Type B pancreatic cell (in vitro differentiated cells): Measurements from ENCODE around the gene HTR3E. TPM values are rescaled to one million over a fixed set of nuclear protein-coding genes. Genes with fewer than 3 reads are reported as not detected.
A peak's percentile ranks its signal among the peaks of the same experiment; 100 is the strongest.

Experiments
- DNase-seq: peaks from one replicate; pipeline ENCODE4 v3.0.0; 2021; ENCODE audit warnings: mixed read lengths; ENCODE audit not compliant: unreplicated experiment; ENCODE audit errors: extremely low spot score
- H3K27ac Mint-ChIP-seq: 2 replicates; pipeline ENCODE4 v1.8.0; 2021; ENCODE audit warnings: mild to moderate bottlenecking, mixed read lengths
- H3K27me3 Mint-ChIP-seq: 2 replicates; pipeline ENCODE4 v1.8.0; 2021; ENCODE audit warnings: mixed read lengths
- H3K36me3 Mint-ChIP-seq: 2 replicates; pipeline ENCODE4 v1.8.0; 2021; ENCODE audit warnings: mixed read lengths
- H3K4me1 Mint-ChIP-seq: one replicate; pipeline ENCODE4 v1.8.0; 2021; ENCODE audit warnings: mixed read lengths; ENCODE audit not compliant: unreplicated experiment
- H3K4me3 Mint-ChIP-seq: 2 replicates; pipeline ENCODE4 v1.8.0; 2021; ENCODE audit warnings: mild to moderate bottlenecking, mixed read lengths
- H3K9me3 Mint-ChIP-seq: 2 replicates; pipeline ENCODE4 v1.8.0; 2021; ENCODE audit warnings: mixed read lengths
- total RNA-seq: library from RNA; stranded (reverse); gene quantifications from 2 replicates; pipeline ENCODE4 v1.2.1, GENCODE V29; 2021; ENCODE audit warnings: low replicate concordance
- TF ChIP-seq, protein P1 (sequence below): fragments of 200-600 bp; sonication (generic); conservative IDR thresholded peaks from 2 replicates; pipeline ENCODE4 v1.5.0; 2021; ENCODE audit warnings: antibody characterized with exemption, mild to moderate bottlenecking

Gene HTR3E
- total RNA-seq, 1 donor from 2014 or later: not detected

GRCh38 chr3:184132945-184133344 is 36.1 kb downstream of the HTR3E start:
- Mint-ChIP-seq H3K27me3 (no peaks in the 10 kb centered on the region), H3K9me3 (no peaks in the 10 kb centered on the region), H3K4me3 (no peak overlapping the region), H3K27ac (no peak overlapping the region), H3K4me1 (peaks cover 26% of the 10 kb centered on the region), H3K36me3 (peaks cover 5% of the 10 kb centered on the region)
- DNase-seq: no peak
- TF ChIP-seq, protein P1, sequence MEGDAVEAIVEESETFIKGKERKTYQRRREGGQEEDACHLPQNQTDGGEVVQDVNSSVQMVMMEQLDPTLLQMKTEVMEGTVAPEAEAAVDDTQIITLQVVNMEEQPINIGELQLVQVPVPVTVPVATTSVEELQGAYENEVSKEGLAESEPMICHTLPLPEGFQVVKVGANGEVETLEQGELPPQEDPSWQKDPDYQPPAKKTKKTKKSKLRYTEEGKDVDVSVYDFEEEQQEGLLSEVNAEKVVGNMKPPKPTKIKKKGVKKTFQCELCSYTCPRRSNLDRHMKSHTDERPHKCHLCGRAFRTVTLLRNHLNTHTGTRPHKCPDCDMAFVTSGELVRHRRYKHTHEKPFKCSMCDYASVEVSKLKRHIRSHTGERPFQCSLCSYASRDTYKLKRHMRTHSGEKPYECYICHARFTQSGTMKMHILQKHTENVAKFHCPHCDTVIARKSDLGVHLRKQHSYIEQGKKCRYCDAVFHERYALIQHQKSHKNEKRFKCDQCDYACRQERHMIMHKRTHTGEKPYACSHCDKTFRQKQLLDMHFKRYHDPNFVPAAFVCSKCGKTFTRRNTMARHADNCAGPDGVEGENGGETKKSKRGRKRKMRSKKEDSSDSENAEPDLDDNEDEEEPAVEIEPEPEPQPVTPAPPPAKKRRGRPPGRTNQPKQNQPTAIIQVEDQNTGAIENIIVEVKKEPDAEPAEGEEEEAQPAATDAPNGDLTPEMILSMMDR: no peak

DNA sequence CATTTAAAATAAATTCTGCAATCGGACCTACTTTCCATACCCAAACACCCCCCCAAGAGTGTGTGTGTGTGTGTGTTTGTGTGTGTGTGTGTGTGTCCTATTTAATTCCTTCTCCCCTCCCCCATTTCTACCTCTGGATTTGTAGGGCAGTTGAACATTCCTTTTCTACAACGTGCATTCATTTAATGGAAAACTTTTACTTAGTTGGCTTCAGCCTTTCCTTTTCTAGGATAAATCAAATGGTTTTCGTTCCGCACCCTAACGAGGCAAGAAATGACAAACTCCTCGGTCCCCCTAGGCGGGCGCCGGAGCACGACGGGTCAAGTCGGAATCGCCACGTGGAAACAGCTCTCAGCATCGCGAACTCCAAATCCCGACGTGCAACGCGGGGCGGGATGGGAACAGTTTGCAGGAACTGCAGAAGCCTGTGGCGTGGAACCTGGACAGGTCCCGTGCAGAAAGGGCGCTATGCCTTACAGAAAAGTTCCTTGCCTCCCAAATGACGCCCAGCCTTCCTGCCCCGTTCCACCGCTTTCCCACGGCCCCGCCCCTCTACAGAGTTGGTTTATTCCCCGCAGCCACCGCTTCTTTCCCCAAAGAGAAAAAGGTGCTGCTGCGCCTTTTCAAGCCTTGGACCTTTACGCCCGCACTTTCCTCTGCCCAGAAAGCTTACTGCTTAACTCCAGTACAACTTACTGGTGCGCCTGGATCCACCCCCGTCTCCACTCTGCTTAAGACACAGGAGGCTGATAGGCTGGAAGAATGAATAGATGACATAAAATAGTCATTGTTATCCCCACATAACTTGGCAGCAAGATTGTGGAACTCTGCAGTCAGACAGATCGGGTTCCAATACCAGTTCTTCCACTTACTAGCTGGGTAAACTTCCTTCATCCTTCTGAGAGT is 37.2 kb downstream of the HTR3E start:
- peaks cover 6% of the 10 kb centered on the region for H3K36me3 Mint-ChIP-seq
- H3K27ac Mint-ChIP-seq: peak overlapping the region; percentile 97
- peak; percentile 82 for DNase-seq
- no peaks in the 10 kb centered on the region for H3K27me3 Mint-ChIP-seq
- peaks cover 26% of the 10 kb centered on the region for H3K4me1 Mint-ChIP-seq
- TF ChIP-seq, protein P1: peak; percentile 35
- H3K4me3 Mint-ChIP-seq: peak overlapping the region; percentile 98
- H3K9me3 Mint-ChIP-seq: no peaks in the 10 kb centered on the region

GRCh38 chr3:184134746-184135148 is 37.9 kb downstream of the HTR3E start:
- TF ChIP-seq, protein P1: no peak
- H3K27me3 Mint-ChIP-seq: no peaks in the 10 kb centered on the region
- peaks cover 26% of the 10 kb centered on the region for H3K4me1 Mint-ChIP-seq
- peaks cover 6% of the 10 kb centered on the region for H3K36me3 Mint-ChIP-seq
- no peak for DNase-seq
- peak overlapping the region; percentile 98 for H3K4me3 Mint-ChIP-seq
- H3K9me3 Mint-ChIP-seq: no peaks in the 10 kb centered on the region
- H3K27ac Mint-ChIP-seq: peak overlapping the region; percentile 97

DNA sequence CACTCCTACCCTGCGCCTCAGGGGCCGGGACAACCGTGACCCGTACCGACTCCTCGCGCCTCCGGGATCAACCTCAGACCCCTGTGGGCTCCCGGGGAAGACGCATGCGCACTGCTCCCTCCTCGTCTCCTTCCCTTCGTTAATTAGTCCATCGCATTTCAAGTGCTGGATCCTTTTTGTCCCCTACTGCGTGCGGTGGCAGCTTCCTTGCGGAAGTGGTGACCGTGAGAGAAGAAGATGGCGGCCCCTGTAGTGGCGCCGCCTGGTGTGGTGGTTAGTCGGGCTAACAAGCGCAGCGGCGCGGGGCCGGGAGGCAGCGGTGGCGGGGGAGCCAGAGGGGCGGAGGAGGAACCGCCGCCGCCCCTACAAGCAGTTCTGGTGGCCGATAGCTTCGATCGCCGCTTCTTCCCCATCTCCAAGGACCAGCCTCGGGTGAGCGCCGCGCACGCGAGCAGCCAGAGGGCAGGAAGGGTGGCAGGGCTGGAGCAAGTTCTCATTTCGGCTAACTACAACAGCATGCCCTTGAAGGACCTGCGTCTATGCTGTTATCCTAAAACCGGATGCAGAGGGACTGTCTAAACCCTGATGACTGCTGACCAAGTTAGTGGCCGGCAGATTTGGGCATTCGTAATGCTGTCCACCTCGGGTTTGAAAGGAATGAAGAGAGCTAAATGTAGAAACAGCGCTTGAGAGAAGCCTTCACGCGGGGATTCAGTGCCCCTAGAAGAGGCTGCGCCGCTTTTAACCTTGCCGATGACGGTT is 38.5 kb downstream of the HTR3E start, which contains the start of gene EIF2B5:
EIF2B5 (plus strand) TSS at position 210 of the 762 bp plus-strand sequence; CDS start at position 238, 28 bp downstream.
- H3K4me1 Mint-ChIP-seq: peaks cover 26% of the 10 kb centered on the region
- peak; percentile 88 for DNase-seq
- peak within 1 kb of the TSS; percentile 98 for H3K4me3 Mint-ChIP-seq
- TF ChIP-seq, protein P1: peak; percentile 49
- no peaks in the 10 kb centered on the region for H3K27me3 Mint-ChIP-seq
- peaks cover 6% of the 10 kb centered on the region for H3K36me3 Mint-ChIP-seq
- peak within 1 kb of the TSS; percentile 97 for H3K27ac Mint-ChIP-seq
- no peaks in the 10 kb centered on the region for H3K9me3 Mint-ChIP-seq

DNA sequence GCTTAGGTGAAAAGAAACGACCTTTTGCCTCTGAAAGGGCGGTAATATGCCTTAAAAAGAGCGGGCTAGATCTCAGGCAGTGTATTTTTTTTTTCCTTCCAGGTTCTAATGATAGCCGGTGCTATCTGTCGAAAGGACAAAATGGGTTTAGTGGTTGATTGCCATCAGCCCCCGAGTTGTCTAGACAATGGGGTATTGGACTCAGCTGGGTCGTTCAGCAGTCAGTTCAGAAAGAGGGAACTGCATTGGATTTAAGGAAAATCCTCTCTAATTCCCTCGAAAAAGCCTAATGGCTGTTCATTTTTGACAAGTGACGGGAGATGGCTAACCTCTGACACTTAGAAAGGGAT is 39.0 kb downstream of the HTR3E start:
- no peaks in the 10 kb centered on the region for H3K27me3 Mint-ChIP-seq
- peak overlapping the region; percentile 97 for H3K27ac Mint-ChIP-seq
- H3K9me3 Mint-ChIP-seq: no peaks in the 10 kb centered on the region
- no peak for DNase-seq
- TF ChIP-seq, protein P1: no peak
- peaks cover 26% of the 10 kb centered on the region for H3K4me1 Mint-ChIP-seq
- peaks cover 6% of the 10 kb centered on the region for H3K36me3 Mint-ChIP-seq
- peak overlapping the region; percentile 98 for H3K4me3 Mint-ChIP-seq
